ENCODE data around the gene ADAM20. TPM values are rescaled to one million over a fixed set of nuclear protein-coding genes. Genes with fewer than 3 reads are reported as not detected.

Gene ADAM20
- total RNA-seq = 0.68 and 2.5 TPM in 2 replicates

DNA sequence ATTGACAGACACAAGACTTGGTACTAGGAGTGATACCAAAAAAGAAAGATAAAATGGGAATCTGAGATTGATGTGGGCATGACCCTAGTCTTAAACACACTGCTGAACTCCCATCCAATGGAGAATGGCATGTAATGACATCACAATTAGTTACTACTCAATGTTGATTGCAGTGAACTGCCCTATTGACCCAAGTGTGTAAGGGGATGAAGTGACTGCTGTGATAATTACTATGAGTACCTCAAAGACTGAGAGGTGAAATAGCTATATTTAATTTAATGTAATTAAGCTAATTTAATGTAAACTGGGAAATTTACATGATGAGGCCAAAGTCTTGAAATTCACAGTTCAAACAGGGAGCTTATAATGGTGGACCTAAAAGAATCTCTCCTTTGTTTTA lies at the start of gene ADAM20:
Gene ADAM20, minus strand, starts transcription at position 101 of the 400 bp plus-strand sequence. CDS start 10,247 bp downstream, outside the sequence.

Other genes starting within 250 kb of the ADAM20 start
- gene COX16, start 175.3 kb downstream of the ADAM20 start, total RNA-seq = 21.2 and 21.5 TPM in 2 replicates
- 9.9 and 23.6 TPM in 2 replicates for gene SYNJ2BP, start 117.9 kb downstream of the ADAM20 start, total RNA-seq
- under 0.01 and 0.14 TPM in 2 replicates for gene ADAM21, start 82.8 kb downstream of the ADAM20 start, total RNA-seq
- gene MED6, start 65.7 kb upstream of the ADAM20 start, total RNA-seq = 39.6 and 39.7 TPM in 2 replicates
- gene TTC9, start 106.9 kb upstream of the ADAM20 start, total RNA-seq = 5.8 and 7.3 TPM in 2 replicates